IPS DF 6.9 (cell line): ENCODE measurements around the gene RHO.
"Not testable (repeated sequence)": the region's sequence is repeated elsewhere in the genome, so short reads cannot be mapped to it uniquely, and the experiment has no call there.

Experiments used
- DNase-seq: peaks from one replicate; pipeline ENCODE4 v3.0.0-alpha.2; 2013; ENCODE audit warnings: low read depth, low spot score
- H3K27ac ChIP-seq: one replicate; pipeline ENCODE4 v1.5.1; 2013; ENCODE audit warnings: low read length, control low read depth
- H3K27me3 ChIP-seq: 2 replicates; pipeline ENCODE4 v1.6.1; 2013; ENCODE audit warnings: mild to moderate bottlenecking, low read length; ENCODE audit not compliant: control insufficient read depth, insufficient read depth
- H3K36me3 ChIP-seq: 2 replicates; pipeline ENCODE4 v1.6.1; 2013; ENCODE audit warnings: low read length; ENCODE audit not compliant: control insufficient read depth, insufficient read depth
- H3K4me1 ChIP-seq: 2 replicates; pipeline ENCODE4 v1.6.1; 2013; ENCODE audit warnings: low read length; ENCODE audit not compliant: control insufficient read depth, insufficient read depth
- H3K4me3 ChIP-seq: 2 replicates; pipeline ENCODE4 v1.5.1; 2013; ENCODE audit warnings: mild to moderate bottlenecking, low read length
- H3K9me3 ChIP-seq: 2 replicates; pipeline ENCODE4 v1.6.1; 2013; ENCODE audit warnings: low read length, inconsistent platforms; ENCODE audit not compliant: control insufficient read depth, insufficient read depth
- WGBS: extraction: QIAGEN DNeasy Blood & Tissue Kit; methylation state at CpG from one replicate; pipeline ENCODE4 v1.1.7; 2013; ENCODE audit warnings: mixed read lengths, missing lambda C conversion rate; ENCODE audit not compliant: insufficient read length, insufficient coverage; 5-methylcytosine and 5-hydroxymethylcytosine counted together

Gene RHO

DNA sequence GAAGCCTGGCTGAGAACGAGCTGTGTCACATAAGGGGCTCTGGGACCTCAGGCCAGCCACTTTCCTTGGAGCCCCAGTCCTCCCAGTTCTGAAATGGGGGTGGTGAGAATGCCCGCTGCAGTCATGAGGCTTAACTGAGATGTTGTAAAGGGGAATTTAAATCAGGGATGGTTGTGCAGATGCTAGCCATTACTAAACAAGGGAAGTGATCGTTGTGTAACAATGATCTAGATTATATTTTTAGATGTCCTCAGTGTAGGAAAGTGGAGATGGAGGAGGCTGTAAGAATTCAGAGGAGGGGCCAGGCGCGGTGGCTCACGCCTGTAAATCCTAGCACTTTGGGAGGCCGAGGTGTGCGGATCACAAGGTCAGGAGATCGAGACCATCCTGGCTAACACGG is 39.2 kb upstream of the RHO start:
- DNase-seq, H3K36me3 ChIP-seq, H3K27ac ChIP-seq, H3K4me1 ChIP-seq, H3K27me3 ChIP-seq, H3K4me3 ChIP-seq, H3K9me3 ChIP-seq: not testable (repeated sequence)
- no CpG with 5 or more reads among the region's 10 CpGs for WGBS

DNA sequence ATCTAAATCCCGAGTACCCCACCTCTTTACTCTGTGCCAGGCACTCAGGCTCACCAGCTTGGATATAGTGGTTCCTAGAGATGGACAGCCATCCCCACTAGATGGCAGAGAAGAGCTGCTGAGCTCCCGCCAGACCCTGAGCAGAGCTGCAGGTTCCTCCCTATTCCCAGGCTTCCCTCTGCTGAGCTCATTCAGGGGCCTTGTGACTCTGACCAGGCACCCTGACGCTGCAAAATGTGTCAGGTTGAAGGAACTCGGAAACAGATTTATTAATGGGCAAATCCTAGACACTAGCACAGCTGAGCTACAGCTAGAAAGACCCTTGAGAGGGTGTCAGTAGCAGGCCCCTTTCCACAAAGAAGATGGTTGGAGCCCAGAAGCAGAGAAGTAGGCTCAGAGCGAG is 38.2 kb upstream of the RHO start:
- WGBS: no CpG with 5 or more reads among the region's 5 CpGs
- Histone ChIP-seq H3K4me1 (peaks cover 9% of the 10 kb centered on the region), H3K36me3 (no peaks in the 10 kb centered on the region; the same call in 1 of the 2 replicates), H3K27me3 (no peaks in the 10 kb centered on the region), H3K27ac (no peak overlapping the region), H3K9me3 (no peaks in the 10 kb centered on the region), H3K4me3 (no peak overlapping the region)
- DNase-seq: peak; percentile 81

DNA sequence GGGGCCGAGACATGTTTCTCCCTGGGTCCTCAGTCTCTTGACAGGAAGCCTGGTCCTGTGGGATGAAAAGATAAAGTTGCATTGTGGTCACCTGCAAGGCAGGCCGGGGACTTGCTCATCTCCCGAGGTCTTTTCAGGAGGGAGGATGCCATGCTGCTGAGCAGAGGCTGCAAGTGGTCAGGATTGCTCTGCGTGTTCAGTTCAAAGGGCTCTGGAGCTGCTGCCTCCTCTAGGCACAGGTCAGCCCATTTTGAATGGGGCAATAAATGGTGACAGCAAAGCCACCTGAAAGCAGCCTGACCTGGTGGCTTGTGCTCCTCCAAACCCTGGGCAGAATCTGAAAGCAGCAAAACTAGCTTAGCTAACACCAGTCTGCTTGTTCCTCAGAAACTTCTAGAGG is 37.4 kb upstream of the RHO start:
- H3K9me3 ChIP-seq, H3K4me3 ChIP-seq, H3K4me1 ChIP-seq, DNase-seq, H3K36me3 ChIP-seq, H3K27ac ChIP-seq, H3K27me3 ChIP-seq: not testable (repeated sequence)
- WGBS: no CpG with 5 or more reads among the region's 4 CpGs

DNA sequence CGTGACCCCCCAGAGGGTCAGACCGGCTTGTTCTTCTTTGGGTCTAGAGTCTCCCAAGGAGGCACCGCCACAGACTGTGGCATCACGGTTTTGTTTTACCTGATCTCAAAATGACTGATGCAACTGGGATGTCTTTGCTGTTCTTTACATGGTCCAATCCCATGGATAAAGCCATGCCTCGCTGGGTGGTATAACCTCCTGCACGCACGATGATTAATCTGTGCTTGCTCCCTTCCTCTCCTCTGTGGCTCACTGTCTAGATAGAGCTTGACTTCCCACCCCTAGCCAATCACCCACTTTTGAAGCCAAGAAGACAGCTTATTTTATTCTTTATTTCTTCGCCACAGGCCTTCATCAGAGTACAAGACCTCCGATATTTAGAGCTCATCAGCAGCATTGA is 36.6 kb upstream of the RHO start:
- DNase-seq: no peak
- Histone ChIP-seq H3K36me3 (no peaks in the 10 kb centered on the region; the same call in 1 of the 2 replicates), H3K27ac (no peak overlapping the region), H3K4me1 (peaks cover 4% of the 10 kb centered on the region), H3K27me3 (no peaks in the 10 kb centered on the region), H3K4me3 (no peak overlapping the region), H3K9me3 (no peaks in the 10 kb centered on the region)
- no CpG with 5 or more reads among the region's 9 CpGs for WGBS

DNA sequence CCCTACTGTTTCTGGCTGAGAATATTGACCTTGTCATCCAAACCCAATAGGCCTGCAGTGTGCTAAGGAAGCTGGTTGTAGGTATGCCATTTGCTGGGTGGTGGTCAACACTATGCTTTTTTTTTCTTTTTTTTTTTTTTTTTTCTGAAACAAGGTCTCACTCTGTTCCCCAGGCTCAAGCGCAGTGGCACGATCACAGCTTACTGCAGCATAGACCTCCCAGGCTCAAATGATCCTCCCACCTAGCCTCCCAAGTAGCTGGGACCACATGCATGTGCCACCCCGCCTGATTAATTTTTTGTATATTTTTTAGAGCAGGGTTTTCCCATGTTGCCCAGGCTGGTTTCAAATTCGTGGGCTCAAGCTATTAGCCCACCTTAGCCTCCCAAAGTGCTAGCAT is 35.7 kb upstream of the RHO start:
- Histone ChIP-seq H3K4me3 (no peak overlapping the region), H3K36me3 (no peaks in the 10 kb centered on the region; the same call in 1 of the 2 replicates), H3K4me1 (peaks cover 2% of the 10 kb centered on the region), H3K27ac (no peak overlapping the region), H3K9me3 (no peaks in the 10 kb centered on the region), H3K27me3 (no peaks in the 10 kb centered on the region)
- no CpG with 5 or more reads among the region's 4 CpGs for whole genome bisulfite sequencing
- DNase-seq: no peak

DNA sequence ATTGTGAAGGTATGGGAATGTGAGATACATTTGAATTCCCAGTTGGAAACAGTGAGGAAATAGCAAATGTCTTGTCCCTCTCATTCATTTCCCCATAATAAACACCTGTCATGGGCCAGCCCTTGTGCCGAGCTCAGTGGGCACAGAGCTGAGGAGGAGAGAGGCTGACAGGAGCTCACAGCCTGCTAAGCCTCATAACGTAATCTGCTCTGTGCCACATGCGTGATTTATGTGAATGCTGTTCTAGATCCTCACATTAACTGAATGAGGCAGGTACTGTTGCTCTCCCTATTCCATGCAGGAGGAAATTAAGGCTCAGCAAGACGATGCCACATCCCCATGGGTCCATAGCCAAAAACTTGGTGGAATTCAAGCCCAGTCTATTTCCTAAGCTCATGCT is 35.2 kb upstream of the RHO start:
- WGBS: no CpG with 5 or more reads among the region's 4 CpGs
- peaks cover 2% of the 10 kb centered on the region for H3K4me1 ChIP-seq
- no peaks in the 10 kb centered on the region for H3K9me3 ChIP-seq
- H3K27me3 ChIP-seq: no peaks in the 10 kb centered on the region
- H3K36me3 ChIP-seq: no peaks in the 10 kb centered on the region; the same call in 1 of the 2 replicates
- no peak overlapping the region for H3K4me3 ChIP-seq
- no peak for DNase-seq
- no peak overlapping the region for H3K27ac ChIP-seq

DNA sequence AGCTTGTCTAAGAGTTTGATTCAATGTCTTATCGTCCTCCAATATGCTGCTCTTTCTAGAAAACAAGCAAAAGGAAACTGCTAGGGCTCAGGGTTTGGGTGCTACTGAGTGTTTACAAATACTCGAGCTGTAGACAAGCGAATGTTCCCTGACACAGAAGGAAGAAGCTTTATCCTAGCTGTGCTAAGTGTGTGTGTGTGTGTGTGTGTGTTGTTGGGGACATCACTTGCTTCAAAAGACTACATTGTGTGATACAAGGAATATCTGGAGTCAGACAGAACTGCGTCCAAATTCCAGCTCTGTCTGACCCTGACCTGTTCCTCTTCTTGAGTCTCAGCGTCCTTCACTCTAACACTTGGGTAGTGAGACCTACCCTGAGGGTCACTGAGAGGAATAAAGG is 33.9 kb upstream of the RHO start:
- H3K27me3 ChIP-seq, H3K4me1 ChIP-seq, DNase-seq, H3K36me3 ChIP-seq, H3K4me3 ChIP-seq, H3K27ac ChIP-seq, H3K9me3 ChIP-seq: not testable (repeated sequence)
- WGBS: no CpG with 5 or more reads among the region's 5 CpGs

DNA sequence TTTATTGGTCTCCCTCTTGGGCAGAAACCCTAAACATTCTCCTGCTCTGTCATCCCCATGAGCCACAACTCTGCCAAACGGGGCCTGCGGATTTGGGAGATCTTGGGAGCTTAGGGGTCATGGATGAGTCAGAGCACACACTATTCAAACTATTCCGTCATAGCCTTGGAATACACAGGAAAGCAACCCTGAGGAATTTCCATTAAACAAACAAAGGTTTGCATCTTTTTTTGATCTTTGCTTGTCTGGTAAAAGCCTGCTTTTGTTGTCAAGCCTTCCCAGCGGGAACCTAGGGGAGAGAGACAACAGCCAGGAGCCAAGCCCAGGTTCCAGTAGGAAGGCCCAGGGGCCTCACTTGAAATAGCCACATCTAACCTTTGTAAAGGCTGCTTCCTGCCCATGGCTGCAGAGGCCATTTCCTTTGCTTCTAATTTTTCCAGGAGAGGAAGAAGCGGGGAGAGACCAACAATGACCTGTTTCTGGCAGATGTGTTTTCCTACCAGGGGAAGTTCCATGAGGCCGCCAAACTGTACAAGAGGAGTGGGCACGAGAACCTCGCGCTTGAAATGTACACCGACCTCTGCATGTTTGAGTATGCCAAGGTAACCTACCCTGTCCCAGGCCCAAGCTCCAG is 33.3 kb upstream of the RHO start:
- not testable (repeated sequence) for DNase-seq, H3K4me3 ChIP-seq, H3K27ac ChIP-seq, H3K4me1 ChIP-seq, H3K27me3 ChIP-seq, H3K36me3 ChIP-seq, H3K9me3 ChIP-seq
- WGBS: no CpG with 5 or more reads among the region's 10 CpGs

DNA sequence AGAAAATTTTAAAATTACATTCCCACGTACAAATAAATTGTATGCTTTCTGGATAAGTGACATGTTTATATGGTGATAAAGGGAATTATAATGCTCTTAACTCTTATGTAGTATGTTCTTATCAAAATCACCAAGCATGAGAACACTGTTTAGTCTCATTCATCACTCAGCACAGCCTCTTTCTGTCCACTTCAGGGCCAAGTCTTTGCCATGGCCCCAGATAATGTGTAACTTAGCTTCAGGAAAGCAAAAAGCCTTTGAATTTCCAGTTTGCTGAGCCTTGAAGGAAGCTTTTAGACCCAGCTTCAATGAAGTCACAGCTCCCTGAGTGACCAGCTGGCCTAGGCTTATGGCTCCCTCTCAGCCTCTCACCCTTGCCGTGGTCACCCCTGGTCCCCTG is 30.6 kb upstream of the RHO start:
- not testable (repeated sequence) for H3K4me3 ChIP-seq, H3K4me1 ChIP-seq, H3K27ac ChIP-seq, DNase-seq, H3K36me3 ChIP-seq, H3K9me3 ChIP-seq, H3K27me3 ChIP-seq
- no CpG with 5 or more reads among the region's 2 CpGs for WGBS

DNA sequence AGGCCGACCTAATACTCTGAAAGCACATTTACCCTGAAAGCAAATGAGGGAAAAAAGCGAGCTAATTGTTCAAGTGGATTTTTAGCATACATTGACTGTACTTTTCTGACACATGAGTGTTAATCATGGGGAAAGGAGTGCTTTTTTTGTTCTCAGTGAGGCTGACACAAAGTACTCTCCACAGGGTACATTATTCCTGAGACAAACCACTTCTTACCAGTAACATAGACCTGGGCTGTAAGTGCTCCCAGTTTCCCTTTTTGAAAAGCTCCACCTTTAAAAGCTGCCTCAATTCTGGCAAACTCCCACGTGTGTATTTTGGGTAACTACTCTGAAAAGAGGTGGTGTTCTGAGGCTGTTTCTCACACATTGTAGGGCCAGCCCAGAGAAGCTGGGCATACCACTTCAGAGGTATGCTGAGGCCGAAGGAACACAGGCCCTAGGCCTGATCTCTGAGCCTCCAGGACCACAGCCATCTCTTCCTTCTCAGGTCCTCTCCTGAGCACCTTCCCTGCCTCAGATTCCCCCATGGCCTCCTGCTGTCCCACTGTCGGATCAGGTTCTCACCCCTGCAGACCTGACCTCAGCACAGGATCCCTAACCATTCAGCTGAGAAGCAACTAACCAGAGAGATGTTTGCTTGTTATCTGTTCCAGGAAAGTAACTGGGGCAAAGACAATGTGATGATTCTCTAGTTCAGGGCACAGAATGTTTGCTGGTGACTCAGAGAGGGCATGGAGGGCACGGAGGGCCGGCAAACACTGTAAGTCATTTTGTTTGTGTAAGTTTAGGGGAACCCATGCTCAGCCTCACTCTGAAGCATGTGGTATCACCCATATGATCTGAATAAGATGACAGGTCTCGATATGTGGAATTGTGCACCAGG is 29.6 kb upstream of the RHO start:
- not testable (repeated sequence) for DNase-seq, H3K4me1 ChIP-seq, H3K27me3 ChIP-seq, H3K4me3 ChIP-seq, H3K9me3 ChIP-seq, H3K36me3 ChIP-seq, H3K27ac ChIP-seq
- no CpG with 5 or more reads among the region's 8 CpGs for WGBS
